BLaER1 treated with 17β-estradiol and CSF1 and Interleukin-3, amounts not matched to agents 10 nM and 100 nM (cell line): ENCODE results near the gene TGFBR3L.
A peak's percentile ranks its signal among the peaks of the same experiment; 100 is the strongest.

Source experiments
- H3K27ac ChIP-seq, 11 experiments: shearing (Covaris generic); formaldehyde crosslinking; 2 replicates each; pipeline ENCODE4 v1.8.1; 2022
- H3K27me3 ChIP-seq, 11 experiments: shearing (Covaris generic); formaldehyde crosslinking; 2 replicates each; pipeline ENCODE4 v1.8.1; 2022
- H3K36me3 ChIP-seq, 11 experiments: shearing (Covaris generic); formaldehyde crosslinking; 2 replicates each; pipeline ENCODE4 v1.8.1; 2022
- H3K4me1 ChIP-seq, 10 experiments: shearing (Covaris generic); formaldehyde crosslinking; 2 replicates each; pipeline ENCODE4 v1.8.1; 2022
- H3K4me2 ChIP-seq, 11 experiments: shearing (Covaris generic); formaldehyde crosslinking; 2 replicates each; pipeline ENCODE4 v1.8.1; 2022
- H3K4me3 ChIP-seq, 10 experiments: shearing (Covaris generic); formaldehyde crosslinking; 2 replicates each; pipeline ENCODE4 v1.8.1; 2022
- H3K9ac ChIP-seq, 11 experiments: shearing (Covaris generic); formaldehyde crosslinking; 2 replicates each; pipeline ENCODE4 v1.8.1; 2022
- H3K9me3 ChIP-seq, 11 experiments: shearing (Covaris generic); formaldehyde crosslinking; replicated peaks in 1 of 11; 2 replicates each; pipeline ENCODE4 v1.8.1; 2022
- H4K20me1 ChIP-seq, 11 experiments: shearing (Covaris generic); formaldehyde crosslinking; 2 replicates each; pipeline ENCODE4 v1.8.1; 2022
- Cebpa-rat ChIP-seq, 11 experiments: shearing (Covaris generic); IDR thresholded peaks; 2 replicates each; pipeline ENCODE4 v1.8.1; 2022

TGFBR3L gene

DNA sequence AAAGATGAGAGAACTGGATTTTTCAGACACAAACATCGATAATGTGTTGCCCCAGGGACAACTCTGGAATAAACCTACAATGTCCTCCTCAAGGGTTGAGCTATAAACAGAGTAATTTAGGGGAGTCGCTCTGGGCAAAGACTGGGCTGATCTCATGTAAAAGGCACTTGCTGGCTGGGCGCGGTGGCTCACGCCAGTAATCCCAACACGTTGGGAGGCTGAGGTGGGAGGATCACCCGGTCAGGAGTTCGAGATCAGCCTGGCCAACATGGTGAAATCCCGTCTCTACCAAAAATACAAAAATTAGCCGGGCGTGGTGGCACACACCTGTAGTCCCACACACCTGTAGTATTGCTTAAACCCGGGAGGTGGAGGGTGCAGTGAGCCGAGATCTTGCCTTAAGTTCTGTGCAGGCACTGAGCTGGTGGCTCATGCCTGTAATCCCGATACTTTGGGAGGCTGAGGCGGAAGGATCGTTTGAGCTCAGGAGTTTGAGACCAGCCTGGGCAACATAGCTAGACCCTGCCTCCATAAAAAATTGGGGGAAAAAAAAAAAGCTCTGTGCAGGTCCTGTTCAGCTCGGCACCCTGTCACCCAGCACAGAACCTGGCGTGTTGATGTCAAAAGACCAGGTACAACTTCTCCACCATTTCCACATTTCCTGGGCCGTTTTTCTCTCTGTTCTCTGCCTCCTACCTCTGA lies 27.4 kb downstream of the TGFBR3L start:
- H3K4me2 ChIP-seq: peak overlapping the region; percentile 78 to 98 (median 89)
- peaks cover 37 to 54% (median 48%) of the 10 kb centered on the region in 11 experiments for H3K36me3 ChIP-seq
- H3K4me3 ChIP-seq: peak overlapping the region; percentile 73 to 97 (median 92); a peak in 19 of 20 replicates
- no peaks in the 10 kb centered on the region for H3K27me3 ChIP-seq
- peaks cover 0 to 69% (median 49%) of the 10 kb centered on the region in 11 experiments; a peak in 18 of 22 replicates for H4K20me1 ChIP-seq
- H3K27ac ChIP-seq: peak overlapping the region in 4 of 11 experiments; percentile 92 to 97 (median 94); a peak in 5 of 22 replicates
- no peak for TF ChIP-seq Cebpa-rat (IDR thresholded peaks at IDR 0.05)
- no peaks in the 10 kb centered on the region for H3K9me3 ChIP-seq
- peak overlapping the region; percentile 90 to 98 (median 96); a peak in 20 of 22 replicates for H3K9ac ChIP-seq
- peaks cover 23 to 42% (median 28%) of the 10 kb centered on the region in 10 experiments for H3K4me1 ChIP-seq

DNA sequence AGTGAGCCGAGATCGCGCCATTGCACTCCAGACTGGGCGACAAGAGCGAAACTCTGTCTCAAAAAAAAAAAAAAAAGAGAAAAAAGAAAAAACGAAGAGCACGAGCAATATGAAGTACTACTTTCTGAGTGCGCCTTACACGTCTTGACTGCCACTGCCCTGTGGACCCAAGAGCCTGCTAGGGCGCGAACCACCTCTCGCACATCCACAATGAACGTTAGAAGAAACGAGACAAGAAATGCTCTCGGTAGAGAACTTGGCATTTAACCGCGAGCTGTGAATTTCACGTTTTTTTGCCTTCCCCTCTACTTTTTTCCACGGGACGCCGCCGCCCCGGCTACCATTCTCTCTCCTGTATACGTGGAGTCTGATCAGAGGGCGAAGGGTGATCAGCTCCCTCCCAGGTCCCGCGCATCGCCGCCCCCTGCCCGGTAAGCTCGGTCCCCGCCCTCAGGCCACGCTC lies 28.4 kb downstream of the TGFBR3L start:
- Histone ChIP-seq H3K36me3 (peaks cover 27 to 46% (median 38%) of the 10 kb centered on the region in 11 experiments), H4K20me1 (peaks cover 0 to 67% (median 39%) of the 10 kb centered on the region in 11 experiments; a peak in 15 of 22 replicates), H3K9ac (peak overlapping the region; percentile 90 to 98 (median 96)), H3K27me3 (no peaks in the 10 kb centered on the region), H3K4me3 (peak overlapping the region; percentile 73 to 97 (median 92)), H3K4me2 (peak overlapping the region; percentile 78 to 98 (median 89)), H3K4me1 (peaks cover 23 to 42% (median 28%) of the 10 kb centered on the region in 10 experiments), H3K27ac (peak overlapping the region; percentile 83 to 97 (median 92)), H3K9me3 (no peaks in the 10 kb centered on the region)
- TF ChIP-seq Cebpa-rat (IDR thresholded peaks at IDR 0.05): no peak

DNA sequence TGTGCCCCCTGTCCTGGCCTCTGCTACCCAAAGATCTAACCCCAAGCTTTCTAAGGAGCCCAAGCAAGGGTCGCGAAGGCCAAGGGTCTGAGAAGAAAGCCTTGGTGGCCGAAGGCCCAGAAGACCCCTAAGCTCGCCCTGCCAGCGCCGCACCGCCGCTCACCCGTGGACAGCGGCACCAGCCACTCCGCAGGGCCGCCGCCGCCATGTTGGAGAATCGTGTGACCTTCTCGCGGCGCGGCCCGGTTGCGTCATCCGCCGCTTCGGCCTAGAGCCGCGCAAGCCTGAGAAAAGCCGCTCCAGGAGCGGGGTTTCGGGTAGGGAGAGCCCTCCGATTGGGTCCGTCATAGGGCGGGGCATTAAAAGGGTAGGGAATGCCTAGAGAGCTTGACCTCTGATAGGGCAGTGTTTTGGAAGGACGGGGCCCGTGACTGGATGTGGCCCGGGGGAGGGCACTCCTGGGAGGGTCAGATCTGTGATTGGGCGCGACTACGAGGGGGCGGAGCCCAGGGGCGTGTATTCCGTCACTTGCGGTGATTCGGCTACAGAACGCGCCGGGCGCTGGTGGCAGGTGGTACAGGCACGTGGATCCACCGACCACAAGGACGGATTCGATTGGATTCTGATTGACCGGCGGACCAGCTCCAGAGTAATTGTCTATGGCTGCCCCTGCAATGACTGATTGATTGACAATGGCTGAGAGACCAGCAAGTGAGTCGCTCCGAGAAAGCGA lies 29.0 kb downstream of the TGFBR3L start, which contains the start of gene TIMM44:
Gene TIMM44 (minus strand): TSS at position 223 of the 733 bp plus-strand sequence. CDS start 15 bp downstream, at position 208.
- Histone ChIP-seq H3K4me1 (peaks cover 23 to 42% (median 28%) of the 10 kb centered on the region in 10 experiments), H3K27ac (peak within 1 kb of the TSS; percentile 83 to 97 (median 92)), H3K4me3 (peak within 1 kb of the TSS; percentile 73 to 97 (median 92)), H3K4me2 (peak within 1 kb of the TSS; percentile 78 to 98 (median 90)), H3K9me3 (no peaks in the 10 kb centered on the region), H3K27me3 (no peaks in the 10 kb centered on the region), H3K9ac (peak within 1 kb of the TSS; percentile 90 to 98 (median 96)), H3K36me3 (peaks cover 21 to 40% (median 32%) of the 10 kb centered on the region in 11 experiments), H4K20me1 (peaks cover 0 to 61% (median 33%) of the 10 kb centered on the region in 11 experiments; a peak in 15 of 22 replicates)
- TF ChIP-seq Cebpa-rat (IDR thresholded peaks at IDR 0.05): peak; percentile 46 to 99 (median 96); a peak in 21 of 22 replicates

DNA sequence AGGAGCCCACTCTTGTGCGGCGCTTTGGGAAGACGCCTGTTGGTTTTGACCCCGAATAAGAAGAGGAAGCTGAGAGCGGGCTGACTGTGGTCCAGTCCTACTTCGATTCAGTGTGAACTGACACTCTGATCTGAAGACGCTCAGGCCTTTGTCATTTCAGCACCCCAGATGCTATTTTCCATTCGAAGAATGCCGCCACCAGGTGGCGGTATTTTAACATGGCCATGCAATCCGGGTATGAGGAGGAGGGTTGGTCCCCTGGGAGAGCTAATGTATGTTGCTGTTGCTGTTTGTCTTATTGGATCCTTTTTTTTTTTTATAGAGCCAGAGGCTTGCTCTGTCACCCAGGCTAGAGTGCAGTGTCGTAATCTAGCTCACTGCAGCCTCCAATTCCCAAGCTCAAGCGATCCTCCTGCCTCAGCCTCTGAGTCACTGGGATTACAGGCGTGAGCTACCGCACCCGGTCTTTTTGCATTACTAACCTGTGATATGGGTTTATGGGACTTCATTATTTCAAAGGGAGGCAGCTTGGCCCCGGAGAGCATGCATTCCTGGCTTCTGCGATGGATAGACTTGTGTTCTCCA lies 29.6 kb downstream of the TGFBR3L start:
- peak overlapping the region in 10 of 11 experiments; percentile 53 to 92 (median 84); a peak in 21 of 22 replicates for H3K27ac ChIP-seq
- peaks cover 16 to 34% (median 25%) of the 10 kb centered on the region in 11 experiments for H3K36me3 ChIP-seq
- TF ChIP-seq Cebpa-rat (IDR thresholded peaks at IDR 0.05): no peak
- peak overlapping the region; percentile 73 to 97 (median 92) for H3K4me3 ChIP-seq
- H3K27me3 ChIP-seq: no peaks in the 10 kb centered on the region
- peaks cover 23 to 42% (median 28%) of the 10 kb centered on the region in 10 experiments for H3K4me1 ChIP-seq
- H4K20me1 ChIP-seq: peaks cover 0 to 54% (median 28%) of the 10 kb centered on the region in 11 experiments; a peak in 15 of 22 replicates
- peak overlapping the region; percentile 51 to 98 (median 95) for H3K9ac ChIP-seq
- peak overlapping the region; percentile 77 to 96 (median 84) for H3K4me2 ChIP-seq
- no peaks in the 10 kb centered on the region for H3K9me3 ChIP-seq

DNA sequence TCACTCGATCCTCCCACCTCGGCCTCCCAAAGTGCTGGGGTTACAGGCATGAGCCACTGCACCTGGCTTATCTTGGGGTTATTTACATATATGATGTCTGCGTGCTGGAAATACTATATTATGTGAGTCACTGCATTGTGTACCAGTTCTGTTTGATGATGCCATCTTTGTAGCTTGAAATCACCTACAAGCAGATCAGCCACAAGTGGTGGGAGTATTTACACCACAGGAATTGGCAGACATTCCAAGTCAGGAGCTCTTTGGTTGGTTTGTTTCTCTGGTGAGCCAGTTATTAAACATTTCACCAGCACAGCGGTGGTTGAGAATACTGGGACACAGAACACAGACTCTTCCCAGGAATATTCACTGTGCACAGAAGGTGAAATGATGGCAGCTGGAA lies 33.3 kb downstream of the TGFBR3L start:
- no peak overlapping the region for H3K4me3 ChIP-seq
- no peaks in the 10 kb centered on the region for H3K27me3 ChIP-seq
- TF ChIP-seq Cebpa-rat (IDR thresholded peaks at IDR 0.05): no peak
- H3K9ac ChIP-seq: no peak overlapping the region
- H4K20me1 ChIP-seq: peaks cover 0 to 22% (median 8%) of the 10 kb centered on the region in 11 experiments; a peak in 11 of 22 replicates
- no peak overlapping the region for H3K27ac ChIP-seq
- peaks cover 0 to 4% (median 0%) of the 10 kb centered on the region in 11 experiments; a peak in 1 of 22 replicates for H3K36me3 ChIP-seq
- H3K9me3 ChIP-seq: no peaks in the 10 kb centered on the region
- H3K4me1 ChIP-seq: peaks cover 21 to 39% (median 28%) of the 10 kb centered on the region in 10 experiments
- no peak overlapping the region for H3K4me2 ChIP-seq

DNA sequence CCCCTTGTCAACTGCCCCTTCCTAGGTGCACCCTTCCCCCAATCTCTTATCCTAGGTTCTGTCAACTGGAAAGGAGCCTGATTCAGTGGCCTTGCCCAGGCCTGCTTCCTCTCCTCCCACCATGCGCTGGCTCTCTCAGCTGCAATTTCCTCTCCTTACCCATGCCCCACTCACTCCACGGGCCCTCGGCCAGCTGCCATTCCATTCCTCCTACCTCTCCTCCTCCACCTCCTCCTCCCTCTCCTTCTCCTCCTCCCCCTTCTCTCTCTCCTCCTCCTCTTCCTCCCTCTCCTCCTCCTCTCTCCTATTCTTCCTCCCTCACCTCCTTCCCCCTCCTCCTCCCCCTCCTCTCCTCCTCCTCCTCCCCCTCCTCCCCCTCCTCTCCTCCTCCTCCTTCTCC lies 38.4 kb downstream of the TGFBR3L start:
- H3K4me1 ChIP-seq: peaks cover 20 to 39% (median 33%) of the 10 kb centered on the region in 10 experiments; a peak in 19 of 20 replicates
- H3K36me3 ChIP-seq: peaks cover 4 to 23% (median 8%) of the 10 kb centered on the region in 11 experiments; a peak in 21 of 22 replicates
- H3K9me3 ChIP-seq: no peaks in the 10 kb centered on the region
- no peak overlapping the region for H3K4me3 ChIP-seq
- peak overlapping the region; percentile 22 to 80 (median 62); a peak in 19 of 22 replicates for H3K4me2 ChIP-seq
- no peak for TF ChIP-seq Cebpa-rat (IDR thresholded peaks at IDR 0.05)
- no peaks in the 10 kb centered on the region for H3K27me3 ChIP-seq
- H3K9ac ChIP-seq: peak overlapping the region in 4 of 11 experiments; percentile 16 to 42 (median 25); a peak in 3 of 22 replicates
- H4K20me1 ChIP-seq: peaks cover 0 to 8% (median under 1%) of the 10 kb centered on the region in 11 experiments; a peak in 6 of 22 replicates
- H3K27ac ChIP-seq: peak overlapping the region in 5 of 11 experiments; percentile 1 to 54 (median 29); a peak in 7 of 22 replicates

DNA sequence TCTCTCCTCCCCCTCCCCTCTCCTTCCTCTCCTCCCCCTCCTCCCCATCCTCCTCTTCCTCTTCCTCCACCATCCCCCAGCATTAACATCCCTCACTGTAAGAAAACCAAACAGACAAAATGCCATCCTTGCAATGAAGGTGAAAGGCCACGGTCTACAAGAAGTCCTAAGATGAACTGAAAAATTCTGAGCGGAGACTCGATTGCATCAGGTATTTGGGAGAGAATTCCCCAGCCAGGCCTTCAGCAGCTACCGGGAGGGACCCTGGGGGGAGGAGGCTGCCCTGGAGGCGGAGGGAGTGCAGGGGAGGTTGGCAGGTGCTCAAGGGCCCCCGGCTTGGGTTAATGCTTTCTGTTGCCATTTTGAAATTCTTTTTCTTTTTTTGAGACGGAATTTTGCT lies 38.9 kb downstream of the TGFBR3L start:
- Histone ChIP-seq H3K9me3 (no peaks in the 10 kb centered on the region), H3K4me2 (peak overlapping the region in 4 of 11 experiments; percentile 23 to 58 (median 40); a peak in 5 of 22 replicates), H3K27me3 (no peaks in the 10 kb centered on the region), H3K27ac (no peak overlapping the region), H3K36me3 (peaks cover 9 to 28% (median 13%) of the 10 kb centered on the region in 11 experiments), H3K4me3 (no peak overlapping the region), H4K20me1 (peaks cover 0 to 12% (median 3%) of the 10 kb centered on the region in 11 experiments; a peak in 6 of 22 replicates), H3K4me1 (peaks cover 20 to 43% (median 34%) of the 10 kb centered on the region in 10 experiments; a peak in 19 of 20 replicates), H3K9ac (no peak overlapping the region)
- TF ChIP-seq Cebpa-rat (IDR thresholded peaks at IDR 0.05): no peak

DNA sequence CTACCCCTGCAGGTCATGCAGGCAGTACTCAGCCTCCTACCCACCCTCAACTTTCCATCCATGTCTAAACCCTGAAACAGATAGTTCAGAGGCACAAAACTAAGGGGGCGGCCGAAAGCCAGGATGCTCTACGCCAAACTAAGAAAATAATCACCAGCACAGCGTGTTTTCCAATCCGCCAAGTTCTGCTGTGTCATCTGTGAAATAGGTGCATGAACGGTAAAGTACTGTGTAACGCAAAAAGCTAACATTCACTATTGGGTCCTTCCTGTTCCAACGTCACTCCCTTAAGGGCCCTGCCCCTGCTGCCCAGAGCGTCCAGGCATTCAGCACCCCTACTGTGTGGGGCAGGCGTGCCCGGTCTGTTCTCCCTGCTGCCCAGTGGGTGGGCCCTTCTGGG lies 41.1 kb downstream of the TGFBR3L start:
- Histone ChIP-seq H3K36me3 (peaks cover 23 to 43% (median 31%) of the 10 kb centered on the region in 11 experiments), H3K27me3 (no peaks in the 10 kb centered on the region), H4K20me1 (peaks cover 0 to 27% (median 9%) of the 10 kb centered on the region in 11 experiments; a peak in 11 of 22 replicates), H3K9me3 (no peaks in the 10 kb centered on the region), H3K27ac (no peak overlapping the region; a peak in 1 of 22 replicates), H3K4me2 (no peak overlapping the region), H3K4me3 (no peak overlapping the region), H3K9ac (no peak overlapping the region), H3K4me1 (peaks cover 27 to 55% (median 41%) of the 10 kb centered on the region in 10 experiments)
- no peak for TF ChIP-seq Cebpa-rat (IDR thresholded peaks at IDR 0.05)
